ENCODE measurements around the gene ATP10A.

- TF ChIP-seq CTCF (IDR thresholded peaks at IDR 0.05; ENCODE audit: low read length) (no peak), EZH2 (optimal IDR thresholded peaks at IDR 0.05; ENCODE audit: low read depth, low read length) (no peak), EZH2phosphoT487 (IDR thresholded peaks at IDR 0.05; ENCODE audit: low read length) (no peak)
Measured at GRCh38 chr15:25848325-25848724, 14.8 kb downstream of the ATP10A start.

All from MM.1S (cell line).